Right atrium auricular region (tissue), 2 donors: ENCODE measurements around the gene BLTP2. TPM values are rescaled to one million over a fixed set of nuclear protein-coding genes. Genes with fewer than 3 reads are reported as not detected.

Experiments used
- DNase-seq: peaks from one replicate; pipeline ENCODE4 v3.0.0-alpha.2; 2019; ENCODE audit warnings: low spot score
- H3K27ac ChIP-seq, 2 donors: fragments of 200-600 bp; sonication (generic); 1 replicate in 1 of 2; 2 replicates in 1 of 2; pipeline ENCODE4 v1.5.1; 2016 to 2019
- H3K27me3 ChIP-seq, 2 donors: fragments of 200-600 bp; sonication (generic); one replicate each; pipeline versions ENCODE4 v1.5.1 to v1.6.0; 2017 to 2019
- H3K36me3 ChIP-seq: fragments of 200-600 bp; sonication (generic); one replicate; pipeline ENCODE4 v1.5.1; 2016
- H3K4me1 ChIP-seq, 2 donors: fragments of 200-600 bp; sonication (generic); one replicate each; pipeline versions ENCODE4 v1.5.1 to v1.6.0; 2017 to 2019
- H3K4me3 ChIP-seq, 2 donors: fragments of 200-600 bp; sonication (generic); 1 replicate in 1 of 2; 2 replicates in 1 of 2; pipeline ENCODE4 v1.5.1; 2017 to 2019; ENCODE audit warnings: mild to moderate bottlenecking in 1 of 2, moderate library complexity in 1 of 2
- H3K9me3 ChIP-seq, 2 donors: fragments of 200-600 bp; sonication (generic); one replicate each; pipeline ENCODE4 v1.5.1; 2019
- CTCF ChIP-seq, 2 donors: fragments of 200-600 bp; sonication (generic); IDR thresholded peaks; one replicate each; pipeline ENCODE4 v1.5.1; 2019; ENCODE audit warnings: antibody characterized with exemption in 2 of 2
- total RNA-seq, 2 donors: library from RNA; depleted of rRNA; stranded (reverse); fragments of >200 nt; gene quantifications; one replicate each; pipeline ENCODE4 v1.1.0, GENCODE V29; 2016

The BLTP2 gene
- total RNA-seq, 2 donors from 2014 or later: 62.5 to 70.3 TPM

- Histone ChIP-seq H3K27me3 (no peaks in the 10 kb centered on the region), H3K4me3 (no peak overlapping the region), H3K9me3 (no peaks in the 10 kb centered on the region), H3K27ac (peak overlapping the region in 1 of 2 donors; percentile 3), H3K36me3 (peaks cover 64% of the 10 kb centered on the region), H3K4me1 (peaks cover 0 to 6% of the 10 kb centered on the region in 2 donors)
- DNase-seq: no peak
- no peak for TF ChIP-seq CTCF (IDR thresholded peaks at IDR 0.05)
Measured at GRCh38 chr17:28624148-28624547, 20.8 kb downstream of the BLTP2 start.

GRCh38 chr17:28623696-28624095 lies 21.3 kb downstream of the BLTP2 start:
- H3K36me3 ChIP-seq: peaks cover 65% of the 10 kb centered on the region
- no peaks in the 10 kb centered on the region for H3K27me3 ChIP-seq
- no peaks in the 10 kb centered on the region for H3K9me3 ChIP-seq
- no peak for TF ChIP-seq CTCF (IDR thresholded peaks at IDR 0.05)
- H3K4me3 ChIP-seq: no peak overlapping the region
- H3K4me1 ChIP-seq: peaks cover 0 to 6% of the 10 kb centered on the region in 2 donors
- no peak for DNase-seq
- peak overlapping the region in 1 of 2 donors; percentile 3 for H3K27ac ChIP-seq

- no peak overlapping the region for H3K27ac ChIP-seq
- peaks cover 0 to 6% of the 10 kb centered on the region in 2 donors for H3K4me1 ChIP-seq
- no peak for DNase-seq
- no peak overlapping the region for H3K4me3 ChIP-seq
- TF ChIP-seq CTCF (IDR thresholded peaks at IDR 0.05): no peak
- H3K36me3 ChIP-seq: peaks cover 66% of the 10 kb centered on the region
- H3K9me3 ChIP-seq: no peaks in the 10 kb centered on the region
- H3K27me3 ChIP-seq: no peaks in the 10 kb centered on the region
Measured at GRCh38 chr17:28622186-28622585, 22.8 kb downstream of the BLTP2 start.

- H3K36me3 ChIP-seq: peaks cover 87% of the 10 kb centered on the region
- H3K4me3 ChIP-seq: no peak overlapping the region
- H3K4me1 ChIP-seq: peaks cover 0 to 6% of the 10 kb centered on the region in 2 donors
- H3K9me3 ChIP-seq: no peaks in the 10 kb centered on the region
- no peak overlapping the region for H3K27ac ChIP-seq
- no peak for DNase-seq
- H3K27me3 ChIP-seq: no peaks in the 10 kb centered on the region
- no peak for TF ChIP-seq CTCF (IDR thresholded peaks at IDR 0.05)
Measured at GRCh38 chr17:28620010-28620409, 24.9 kb downstream of the BLTP2 start.

- H3K27me3 ChIP-seq: no peaks in the 10 kb centered on the region
- DNase-seq: no peak
- no peak for TF ChIP-seq CTCF (IDR thresholded peaks at IDR 0.05)
- peaks cover 0 to under 1% of the 10 kb centered on the region in 2 donors for H3K4me1 ChIP-seq
- no peaks in the 10 kb centered on the region for H3K9me3 ChIP-seq
- no peak overlapping the region for H3K27ac ChIP-seq
- H3K4me3 ChIP-seq: no peak overlapping the region
- H3K36me3 ChIP-seq: peaks cover 87% of the 10 kb centered on the region
Measured at GRCh38 chr17:28618464-28618863, 26.5 kb downstream of the BLTP2 start.

- no peak for TF ChIP-seq CTCF (IDR thresholded peaks at IDR 0.05)
- no peak overlapping the region for H3K4me3 ChIP-seq
- no peak for DNase-seq
- H3K4me1 ChIP-seq: no peaks in the 10 kb centered on the region
- H3K9me3 ChIP-seq: no peaks in the 10 kb centered on the region
- H3K36me3 ChIP-seq: peaks cover 73% of the 10 kb centered on the region
- no peaks in the 10 kb centered on the region for H3K27me3 ChIP-seq
- H3K27ac ChIP-seq: no peak overlapping the region
Measured at GRCh38 chr17:28616281-28616680, 28.7 kb downstream of the BLTP2 start.
